ENCODE data around the gene TTLL6. TPM values are rescaled to one million over a fixed set of nuclear protein-coding genes. Genes with fewer than 3 reads are reported as not detected.

TTLL6 gene
- total and polyA plus RNA-seq, 11 donors = 0.07 to 0.55 (median 0.15) TPM; not detected in 8

- no peak for ATAC-seq
- WGBS, 4 donors = 84 to 92% (median 88%) methylated on average over 11 of the region's 11 CpGs
- Histone ChIP-seq H3K27me3 (peaks cover 0 to 28% (median 0%) of the 10 kb centered on the region in 9 donors), H3K9me3 (no peaks in the 10 kb centered on the region), H3K36me3 (no peaks in the 10 kb centered on the region), H3K4me1 (peaks cover 0 to 18% (median 9%) of the 10 kb centered on the region in 12 donors), H3K27ac (no peak overlapping the region), H3K4me3 (no peak overlapping the region)
- no peak for TF ChIP-seq POLR2A (IDR thresholded peaks at IDR 0.05)
- TF ChIP-seq CTCF (IDR thresholded peaks at IDR 0.05) = no peak
- no peak for DNase-seq
- intact Hi-C loops (cut with DNase I) = loop anchor here in 1 of 10 donors (5.0 to 10.0 kb wide), 2 partner anchors 58 to 215 kb away; no protein-coding TSS in a partner anchor
Observed at GRCh38 chr17:48819466-48819865, 2.4 kb upstream of the TTLL6 start.

GRCh38 chr17:48818361-48818841, 1.4 kb upstream of the TTLL6 start:
- H3K27me3 ChIP-seq = peaks cover 0 to 32% (median 0%) of the 10 kb centered on the region in 9 donors
- intact Hi-C loops (cut with DNase I) = loop anchor here in 1 of 10 donors (5.0 to 10.0 kb wide), 2 partner anchors 59 to 216 kb away; no protein-coding TSS in a partner anchor
- TF ChIP-seq POLR2A (IDR thresholded peaks at IDR 0.05) = no peak
- TF ChIP-seq CTCF (IDR thresholded peaks at IDR 0.05) = no peak

GRCh38 chr17:48816438-48816773, 623 bp downstream of the TTLL6 start:
- DNase-seq (no peak), ATAC-seq (no peak)
- peaks cover 0 to 35% (median 0%) of the 10 kb centered on the region in 9 donors for H3K27me3 ChIP-seq
- peak overlapping the region; percentile 24 to 67 (median 52) for H3K4me3 ChIP-seq
- H3K9me3 ChIP-seq = no peaks in the 10 kb centered on the region
- 6 to 10% (median 9%) methylated on average over 7 of the region's 7 CpGs for whole genome bisulfite sequencing, 4 donors
- peaks cover 0 to 18% (median 9%) of the 10 kb centered on the region in 12 donors for H3K4me1 ChIP-seq
- peak overlapping the region in 1 of 12 donors; percentile 42 for H3K27ac ChIP-seq
- intact Hi-C loops (cut with DNase I) = loop anchor here in 3 of 10 donors (1.0 to 10.0 kb wide), 4 partner anchors 61 to 218 kb away; no protein-coding TSS in a partner anchor
- TF ChIP-seq POLR2A (IDR thresholded peaks at IDR 0.05) = no peak
- TF ChIP-seq CTCF (IDR thresholded peaks at IDR 0.05) = no peak
- H3K36me3 ChIP-seq = no peaks in the 10 kb centered on the region

More at GRCh38 chr17:48818361-48818841, 1.4 kb upstream of the TTLL6 start:
- ATAC-seq = no peak
- no peak overlapping the region for H3K4me3 ChIP-seq
- no peak overlapping the region for H3K27ac ChIP-seq
- no peaks in the 10 kb centered on the region for H3K9me3 ChIP-seq
- H3K4me1 ChIP-seq = peaks cover 0 to 18% (median 9%) of the 10 kb centered on the region in 12 donors
- no peaks in the 10 kb centered on the region for H3K36me3 ChIP-seq
- DNase-seq = no peak
- 58 to 69% (median 65%) methylated on average over 9 of the region's 9 CpGs for WGBS, 4 donors

GRCh38 chr17:48815311-48815710, 1.7 kb downstream of the TTLL6 start:
- H3K9me3 ChIP-seq = no peaks in the 10 kb centered on the region
- H3K36me3 ChIP-seq = no peaks in the 10 kb centered on the region
- DNase-seq (no peak), ATAC-seq (no peak)
- H3K4me3 ChIP-seq = no peak overlapping the region
- intact Hi-C loops (cut with DNase I) = loop anchor here in 5 of 10 donors (2.0 to 10.0 kb wide), 4 partner anchors 61 to 219 kb away; no protein-coding TSS in a partner anchor
- H3K27me3 ChIP-seq = peaks cover 0 to 35% (median 0%) of the 10 kb centered on the region in 9 donors
- TF ChIP-seq POLR2A (IDR thresholded peaks at IDR 0.05) (no peak), CTCF (IDR thresholded peaks at IDR 0.05) (no peak)
- no peak overlapping the region for H3K27ac ChIP-seq
- 76 to 83% (median 79%) methylated on average over 3 of the region's 3 CpGs for WGBS, 4 donors
- peaks cover 0 to 18% (median 9%) of the 10 kb centered on the region in 12 donors for H3K4me1 ChIP-seq
